GM23338 (cell line): ENCODE results near the gene SEMA4A.
"Not testable (repeated sequence)": the region's sequence is repeated elsewhere in the genome, so short reads cannot be mapped to it uniquely, and the experiment has no call there.

Experiments used
- CREB1 ChIP-seq: fragments of 250-450 bp; sonication (Bioruptor Pico); IDR thresholded peaks from 2 replicates; pipeline ENCODE4 v1.5.0; 2020; ENCODE audit warnings: low read depth, mild to moderate bottlenecking, moderate library complexity
- EZH2 ChIP-seq: fragments of 200-600 bp; sonication (generic); IDR thresholded peaks from one replicate; pipeline ENCODE4 v1.8.0; 2017; ENCODE audit warnings: antibody characterized with exemption, mild to moderate bottlenecking, low read depth; ENCODE audit not compliant: unreplicated experiment
- EZH2phosphoT487 ChIP-seq: fragments of 200-600 bp; sonication (generic); IDR thresholded peaks from one replicate; pipeline ENCODE4 v1.8.1; 2018; ENCODE audit warnings: antibody characterized with exemption; ENCODE audit not compliant: unreplicated experiment
- JUNB ChIP-seq: IDR thresholded peaks from one replicate; pipeline ENCODE4 v1.6.1; 2016; ENCODE audit warnings: antibody characterized with exemption; ENCODE audit not compliant: unreplicated experiment
- NANOG ChIP-seq: IDR thresholded peaks from 2 replicates; pipeline ENCODE4 v1.6.1; 2016; ENCODE audit warnings: antibody characterized with exemption, borderline replicate concordance
- POLR2AphosphoS5 ChIP-seq: IDR thresholded peaks from 2 replicates; pipeline ENCODE4 v1.6.1; 2016; ENCODE audit warnings: antibody characterized with exemption, low read depth
- STAT1 ChIP-seq: IDR thresholded peaks from one replicate; pipeline ENCODE4 v1.6.1; 2016; ENCODE audit warnings: antibody characterized with exemption; ENCODE audit not compliant: unreplicated experiment
- ZNF114 ChIP-seq: fragments of 250-450 bp; sonication (Bioruptor Pico); IDR thresholded peaks from 2 replicates; pipeline ENCODE4 v1.5.0; 2020; ENCODE audit warnings: mild to moderate bottlenecking, moderate library complexity
- ZNF331 ChIP-seq: fragments of 250-450 bp; sonication (Bioruptor Pico); IDR thresholded peaks from 2 replicates; pipeline ENCODE4 v1.5.0; 2020; ENCODE audit warnings: low read depth, mild to moderate bottlenecking, moderate library complexity
- TF ChIP-seq, protein P1 (sequence below), 2 experiments: fragments of 200-600 bp in 1 of 2; sonication (generic) in 1 of 2; conservative IDR thresholded peaks; 2 replicates each; pipeline versions ENCODE4 v1.5.1 to v1.6.1; 2016 to 2017; ENCODE audit warnings: antibody characterized with exemption in 2 of 2, low read depth in 2 of 2, mild to moderate bottlenecking in 2 of 2, moderate library complexity in 1 of 2
- TF ChIP-seq, protein P2 (sequence below): IDR thresholded peaks from one replicate; pipeline ENCODE4 v1.6.1; 2018; ENCODE audit warnings: antibody characterized with exemption; ENCODE audit not compliant: unreplicated experiment
- TF ChIP-seq, protein P3 (sequence below): IDR thresholded peaks from 2 replicates; pipeline ENCODE4 v1.6.1; 2016; ENCODE audit warnings: antibody characterized with exemption
- TF ChIP-seq, protein P4 (sequence below): fragments of 250-450 bp; sonication (Bioruptor Pico); IDR thresholded peaks from 2 replicates; pipeline ENCODE4 v1.5.0; 2020; ENCODE audit warnings: mild to moderate bottlenecking, moderate library complexity

DNA sequence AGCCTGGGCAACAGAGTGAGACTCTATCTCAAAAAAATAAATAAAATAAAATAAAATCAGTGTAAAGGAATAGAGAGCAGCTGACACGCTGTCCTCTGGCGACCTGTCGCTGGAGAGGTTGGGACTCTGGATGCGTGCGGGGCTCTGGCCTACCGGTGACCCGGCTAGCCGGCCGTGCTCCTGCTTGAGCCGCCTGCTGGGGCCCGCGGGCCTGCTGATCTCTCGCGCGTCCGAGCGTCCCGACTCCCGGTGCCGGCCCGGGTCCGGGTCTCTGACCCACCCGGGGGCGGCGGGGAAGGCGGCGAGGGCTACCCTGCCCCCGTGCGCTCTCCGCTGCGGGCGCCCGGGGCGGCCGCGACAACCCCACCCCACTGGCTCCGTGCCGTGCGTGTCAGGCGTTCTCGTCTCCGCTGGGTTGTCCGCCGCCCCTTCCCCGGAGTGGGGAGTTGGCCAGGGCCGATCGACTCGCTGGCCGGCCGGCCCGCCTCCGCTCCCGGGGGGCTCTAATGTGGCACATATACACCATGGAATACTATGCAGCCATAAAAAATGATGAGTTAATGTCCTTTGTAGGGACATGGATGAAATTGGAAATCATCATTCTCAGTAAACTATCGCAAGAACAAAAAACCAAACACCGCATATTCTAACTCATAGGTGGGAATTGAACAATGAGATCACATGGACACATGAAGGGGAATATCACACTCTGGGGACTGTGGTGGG lies 63.1 kb downstream of the SEMA4A start:
- TF ChIP-seq, protein P1, sequence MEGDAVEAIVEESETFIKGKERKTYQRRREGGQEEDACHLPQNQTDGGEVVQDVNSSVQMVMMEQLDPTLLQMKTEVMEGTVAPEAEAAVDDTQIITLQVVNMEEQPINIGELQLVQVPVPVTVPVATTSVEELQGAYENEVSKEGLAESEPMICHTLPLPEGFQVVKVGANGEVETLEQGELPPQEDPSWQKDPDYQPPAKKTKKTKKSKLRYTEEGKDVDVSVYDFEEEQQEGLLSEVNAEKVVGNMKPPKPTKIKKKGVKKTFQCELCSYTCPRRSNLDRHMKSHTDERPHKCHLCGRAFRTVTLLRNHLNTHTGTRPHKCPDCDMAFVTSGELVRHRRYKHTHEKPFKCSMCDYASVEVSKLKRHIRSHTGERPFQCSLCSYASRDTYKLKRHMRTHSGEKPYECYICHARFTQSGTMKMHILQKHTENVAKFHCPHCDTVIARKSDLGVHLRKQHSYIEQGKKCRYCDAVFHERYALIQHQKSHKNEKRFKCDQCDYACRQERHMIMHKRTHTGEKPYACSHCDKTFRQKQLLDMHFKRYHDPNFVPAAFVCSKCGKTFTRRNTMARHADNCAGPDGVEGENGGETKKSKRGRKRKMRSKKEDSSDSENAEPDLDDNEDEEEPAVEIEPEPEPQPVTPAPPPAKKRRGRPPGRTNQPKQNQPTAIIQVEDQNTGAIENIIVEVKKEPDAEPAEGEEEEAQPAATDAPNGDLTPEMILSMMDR (conservative IDR thresholded peaks at IDR 0.05; ENCODE audit: low read depth in 2 of 2): not testable (repeated sequence)
- TF ChIP-seq, protein P2, sequence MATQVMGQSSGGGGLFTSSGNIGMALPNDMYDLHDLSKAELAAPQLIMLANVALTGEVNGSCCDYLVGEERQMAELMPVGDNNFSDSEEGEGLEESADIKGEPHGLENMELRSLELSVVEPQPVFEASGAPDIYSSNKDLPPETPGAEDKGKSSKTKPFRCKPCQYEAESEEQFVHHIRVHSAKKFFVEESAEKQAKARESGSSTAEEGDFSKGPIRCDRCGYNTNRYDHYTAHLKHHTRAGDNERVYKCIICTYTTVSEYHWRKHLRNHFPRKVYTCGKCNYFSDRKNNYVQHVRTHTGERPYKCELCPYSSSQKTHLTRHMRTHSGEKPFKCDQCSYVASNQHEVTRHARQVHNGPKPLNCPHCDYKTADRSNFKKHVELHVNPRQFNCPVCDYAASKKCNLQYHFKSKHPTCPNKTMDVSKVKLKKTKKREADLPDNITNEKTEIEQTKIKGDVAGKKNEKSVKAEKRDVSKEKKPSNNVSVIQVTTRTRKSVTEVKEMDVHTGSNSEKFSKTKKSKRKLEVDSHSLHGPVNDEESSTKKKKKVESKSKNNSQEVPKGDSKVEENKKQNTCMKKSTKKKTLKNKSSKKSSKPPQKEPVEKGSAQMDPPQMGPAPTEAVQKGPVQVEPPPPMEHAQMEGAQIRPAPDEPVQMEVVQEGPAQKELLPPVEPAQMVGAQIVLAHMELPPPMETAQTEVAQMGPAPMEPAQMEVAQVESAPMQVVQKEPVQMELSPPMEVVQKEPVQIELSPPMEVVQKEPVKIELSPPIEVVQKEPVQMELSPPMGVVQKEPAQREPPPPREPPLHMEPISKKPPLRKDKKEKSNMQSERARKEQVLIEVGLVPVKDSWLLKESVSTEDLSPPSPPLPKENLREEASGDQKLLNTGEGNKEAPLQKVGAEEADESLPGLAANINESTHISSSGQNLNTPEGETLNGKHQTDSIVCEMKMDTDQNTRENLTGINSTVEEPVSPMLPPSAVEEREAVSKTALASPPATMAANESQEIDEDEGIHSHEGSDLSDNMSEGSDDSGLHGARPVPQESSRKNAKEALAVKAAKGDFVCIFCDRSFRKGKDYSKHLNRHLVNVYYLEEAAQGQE: not testable (repeated sequence)
- not testable (repeated sequence) for TF ChIP-seq NANOG; POLR2AphosphoS5; JUNB; EZH2; ZNF331 (CRISPR knock-in tag); EZH2phosphoT487; CREB1 (CRISPR knock-in tag); STAT1; ZNF114 (CRISPR knock-in tag)
- TF ChIP-seq, protein P3, sequence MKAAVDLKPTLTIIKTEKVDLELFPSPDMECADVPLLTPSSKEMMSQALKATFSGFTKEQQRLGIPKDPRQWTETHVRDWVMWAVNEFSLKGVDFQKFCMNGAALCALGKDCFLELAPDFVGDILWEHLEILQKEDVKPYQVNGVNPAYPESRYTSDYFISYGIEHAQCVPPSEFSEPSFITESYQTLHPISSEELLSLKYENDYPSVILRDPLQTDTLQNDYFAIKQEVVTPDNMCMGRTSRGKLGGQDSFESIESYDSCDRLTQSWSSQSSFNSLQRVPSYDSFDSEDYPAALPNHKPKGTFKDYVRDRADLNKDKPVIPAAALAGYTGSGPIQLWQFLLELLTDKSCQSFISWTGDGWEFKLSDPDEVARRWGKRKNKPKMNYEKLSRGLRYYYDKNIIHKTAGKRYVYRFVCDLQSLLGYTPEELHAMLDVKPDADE: not testable (repeated sequence)
- TF ChIP-seq, protein P4, sequence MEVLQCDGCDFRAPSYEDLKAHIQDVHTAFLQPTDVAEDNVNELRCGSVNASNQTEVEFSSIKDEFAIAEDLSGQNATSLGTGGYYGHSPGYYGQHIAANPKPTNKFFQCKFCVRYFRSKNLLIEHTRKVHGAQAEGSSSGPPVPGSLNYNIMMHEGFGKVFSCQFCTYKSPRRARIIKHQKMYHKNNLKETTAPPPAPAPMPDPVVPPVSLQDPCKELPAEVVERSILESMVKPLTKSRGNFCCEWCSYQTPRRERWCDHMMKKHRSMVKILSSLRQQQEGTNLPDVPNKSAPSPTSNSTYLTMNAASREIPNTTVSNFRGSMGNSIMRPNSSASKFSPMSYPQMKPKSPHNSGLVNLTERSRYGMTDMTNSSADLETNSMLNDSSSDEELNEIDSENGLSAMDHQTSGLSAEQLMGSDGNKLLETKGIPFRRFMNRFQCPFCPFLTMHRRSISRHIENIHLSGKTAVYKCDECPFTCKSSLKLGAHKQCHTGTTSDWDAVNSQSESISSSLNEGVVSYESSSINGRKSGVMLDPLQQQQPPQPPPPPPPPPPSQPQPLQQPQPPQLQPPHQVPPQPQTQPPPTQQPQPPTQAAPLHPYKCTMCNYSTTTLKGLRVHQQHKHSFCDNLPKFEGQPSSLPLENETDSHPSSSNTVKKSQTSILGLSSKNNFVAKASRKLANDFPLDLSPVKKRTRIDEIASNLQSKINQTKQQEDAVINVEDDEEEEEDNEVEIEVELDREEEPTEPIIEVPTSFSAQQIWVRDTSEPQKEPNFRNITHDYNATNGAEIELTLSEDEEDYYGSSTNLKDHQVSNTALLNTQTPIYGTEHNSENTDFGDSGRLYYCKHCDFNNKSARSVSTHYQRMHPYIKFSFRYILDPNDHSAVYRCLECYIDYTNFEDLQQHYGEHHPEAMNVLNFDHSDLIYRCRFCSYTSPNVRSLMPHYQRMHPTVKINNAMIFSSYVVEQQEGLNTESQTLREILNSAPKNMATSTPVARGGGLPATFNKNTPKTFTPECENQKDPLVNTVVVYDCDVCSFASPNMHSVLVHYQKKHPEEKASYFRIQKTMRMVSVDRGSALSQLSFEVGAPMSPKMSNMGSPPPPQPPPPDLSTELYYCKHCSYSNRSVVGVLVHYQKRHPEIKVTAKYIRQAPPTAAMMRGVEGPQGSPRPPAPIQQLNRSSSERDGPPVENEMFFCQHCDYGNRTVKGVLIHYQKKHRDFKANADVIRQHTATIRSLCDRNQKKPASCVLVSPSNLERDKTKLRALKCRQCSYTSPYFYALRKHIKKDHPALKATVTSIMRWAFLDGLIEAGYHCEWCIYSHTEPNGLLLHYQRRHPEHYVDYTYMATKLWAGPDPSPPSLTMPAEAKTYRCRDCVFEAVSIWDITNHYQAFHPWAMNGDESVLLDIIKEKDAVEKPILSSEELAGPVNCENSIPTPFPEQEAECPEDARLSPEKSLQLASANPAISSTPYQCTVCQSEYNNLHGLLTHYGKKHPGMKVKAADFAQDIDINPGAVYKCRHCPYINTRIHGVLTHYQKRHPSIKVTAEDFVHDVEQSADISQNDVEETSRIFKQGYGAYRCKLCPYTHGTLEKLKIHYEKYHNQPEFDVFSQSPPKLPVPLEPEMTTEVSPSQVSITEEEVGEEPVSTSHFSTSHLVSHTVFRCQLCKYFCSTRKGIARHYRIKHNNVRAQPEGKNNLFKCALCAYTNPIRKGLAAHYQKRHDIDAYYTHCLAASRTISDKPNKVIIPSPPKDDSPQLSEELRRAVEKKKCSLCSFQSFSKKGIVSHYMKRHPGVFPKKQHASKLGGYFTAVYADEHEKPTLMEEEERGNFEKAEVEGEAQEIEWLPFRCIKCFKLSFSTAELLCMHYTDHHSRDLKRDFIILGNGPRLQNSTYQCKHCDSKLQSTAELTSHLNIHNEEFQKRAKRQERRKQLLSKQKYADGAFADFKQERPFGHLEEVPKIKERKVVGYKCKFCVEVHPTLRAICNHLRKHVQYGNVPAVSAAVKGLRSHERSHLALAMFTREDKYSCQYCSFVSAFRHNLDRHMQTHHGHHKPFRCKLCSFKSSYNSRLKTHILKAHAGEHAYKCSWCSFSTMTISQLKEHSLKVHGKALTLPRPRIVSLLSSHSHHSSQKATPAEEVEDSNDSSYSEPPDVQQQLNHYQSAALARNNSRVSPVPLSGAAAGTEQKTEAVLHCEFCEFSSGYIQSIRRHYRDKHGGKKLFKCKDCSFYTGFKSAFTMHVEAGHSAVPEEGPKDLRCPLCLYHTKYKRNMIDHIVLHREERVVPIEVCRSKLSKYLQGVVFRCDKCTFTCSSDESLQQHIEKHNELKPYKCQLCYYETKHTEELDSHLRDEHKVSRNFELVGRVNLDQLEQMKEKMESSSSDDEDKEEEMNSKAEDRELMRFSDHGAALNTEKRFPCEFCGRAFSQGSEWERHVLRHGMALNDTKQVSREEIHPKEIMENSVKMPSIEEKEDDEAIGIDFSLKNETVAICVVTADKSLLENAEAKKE (CRISPR knock-in tag): not testable (repeated sequence)
